Measurements from ENCODE around the gene TRIOBP.

The TRIOBP gene

GRCh38 chr22:37758694-37759093 lies 61.8 kb downstream of the TRIOBP start:
- no peaks in the 10 kb centered on the region for H3K9me3 ChIP-seq (ENCODE audit: severe bottlenecking)
- TF ChIP-seq, protein P1, sequence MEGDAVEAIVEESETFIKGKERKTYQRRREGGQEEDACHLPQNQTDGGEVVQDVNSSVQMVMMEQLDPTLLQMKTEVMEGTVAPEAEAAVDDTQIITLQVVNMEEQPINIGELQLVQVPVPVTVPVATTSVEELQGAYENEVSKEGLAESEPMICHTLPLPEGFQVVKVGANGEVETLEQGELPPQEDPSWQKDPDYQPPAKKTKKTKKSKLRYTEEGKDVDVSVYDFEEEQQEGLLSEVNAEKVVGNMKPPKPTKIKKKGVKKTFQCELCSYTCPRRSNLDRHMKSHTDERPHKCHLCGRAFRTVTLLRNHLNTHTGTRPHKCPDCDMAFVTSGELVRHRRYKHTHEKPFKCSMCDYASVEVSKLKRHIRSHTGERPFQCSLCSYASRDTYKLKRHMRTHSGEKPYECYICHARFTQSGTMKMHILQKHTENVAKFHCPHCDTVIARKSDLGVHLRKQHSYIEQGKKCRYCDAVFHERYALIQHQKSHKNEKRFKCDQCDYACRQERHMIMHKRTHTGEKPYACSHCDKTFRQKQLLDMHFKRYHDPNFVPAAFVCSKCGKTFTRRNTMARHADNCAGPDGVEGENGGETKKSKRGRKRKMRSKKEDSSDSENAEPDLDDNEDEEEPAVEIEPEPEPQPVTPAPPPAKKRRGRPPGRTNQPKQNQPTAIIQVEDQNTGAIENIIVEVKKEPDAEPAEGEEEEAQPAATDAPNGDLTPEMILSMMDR (IDR thresholded peaks at IDR 0.05; ENCODE audit: low read depth, low read length), result no peak
- H3K4me3 ChIP-seq (ENCODE audit: low read depth, low read length), result no peak overlapping the region
- peaks cover 10% of the 10 kb centered on the region for H3K36me3 ChIP-seq
- DNase-seq, result no peak
- no peaks in the 10 kb centered on the region for H3K27me3 ChIP-seq (ENCODE audit: insufficient read depth, low read depth, severe bottlenecking)
- H3K27ac ChIP-seq, result no peak overlapping the region

- H3K27me3 ChIP-seq (ENCODE audit: insufficient read depth, low read depth, severe bottlenecking), result no peaks in the 10 kb centered on the region
- DNase-seq, result no peak
- peaks cover 10% of the 10 kb centered on the region for H3K36me3 ChIP-seq
- TF ChIP-seq, protein P1 (IDR thresholded peaks at IDR 0.05; ENCODE audit: low read depth, low read length), result no peak
- H3K9me3 ChIP-seq (ENCODE audit: severe bottlenecking), result no peaks in the 10 kb centered on the region
- H3K4me3 ChIP-seq (ENCODE audit: low read depth, low read length), result no peak overlapping the region
- no peak overlapping the region for H3K27ac ChIP-seq
Observed at GRCh38 chr22:37759281-37759680, 62.4 kb downstream of the TRIOBP start.

DNA sequence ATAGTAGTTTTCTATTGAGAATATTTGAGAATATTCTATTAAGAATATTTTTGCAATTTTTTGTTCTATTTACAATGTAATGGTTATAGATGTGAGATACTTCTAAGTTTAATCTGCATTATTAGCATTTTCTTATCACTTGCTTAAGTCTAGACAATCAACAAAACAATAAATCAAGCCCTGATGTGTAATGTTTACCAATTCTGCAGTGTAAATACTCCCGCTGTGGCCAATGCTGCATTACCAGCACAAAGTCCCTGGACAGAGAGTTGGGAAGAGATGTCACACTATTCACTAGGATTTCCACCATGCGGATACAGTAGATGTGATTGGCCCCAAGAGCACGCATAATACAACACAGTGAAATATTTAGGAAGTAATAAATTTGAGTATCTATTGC lies 63.3 kb downstream of the TRIOBP start:
- TF ChIP-seq, protein P1 (IDR thresholded peaks at IDR 0.05; ENCODE audit: low read depth, low read length), result no peak
- H3K4me3 ChIP-seq (ENCODE audit: low read depth, low read length), result no peak overlapping the region
- H3K27me3 ChIP-seq (ENCODE audit: insufficient read depth, low read depth, severe bottlenecking), result no peaks in the 10 kb centered on the region
- no peak for DNase-seq
- peaks cover 10% of the 10 kb centered on the region for H3K36me3 ChIP-seq
- no peaks in the 10 kb centered on the region for H3K9me3 ChIP-seq (ENCODE audit: severe bottlenecking)
- no peak overlapping the region for H3K27ac ChIP-seq

GRCh38 chr22:37762389-37762836 lies 65.6 kb downstream of the TRIOBP start:
- peaks cover 10% of the 10 kb centered on the region for H3K36me3 ChIP-seq
- TF ChIP-seq, protein P1 (IDR thresholded peaks at IDR 0.05; ENCODE audit: low read depth, low read length), result no peak
- H3K9me3 ChIP-seq (ENCODE audit: severe bottlenecking), result no peaks in the 10 kb centered on the region
- no peak overlapping the region for H3K4me3 ChIP-seq (ENCODE audit: low read depth, low read length)
- no peak overlapping the region for H3K27ac ChIP-seq
- no peaks in the 10 kb centered on the region for H3K27me3 ChIP-seq (ENCODE audit: insufficient read depth, low read depth, severe bottlenecking)
- DNase-seq, result no peak

- DNase-seq, result no peak
- Histone ChIP-seq H3K36me3 (peaks cover 9% of the 10 kb centered on the region), H3K9me3 (ENCODE audit: severe bottlenecking) (no peaks in the 10 kb centered on the region), H3K4me3 (ENCODE audit: low read depth, low read length) (no peak overlapping the region), H3K27ac (no peak overlapping the region), H3K27me3 (ENCODE audit: insufficient read depth, low read depth, severe bottlenecking) (no peaks in the 10 kb centered on the region)
- TF ChIP-seq, protein P1 (IDR thresholded peaks at IDR 0.05; ENCODE audit: low read depth, low read length), result no peak
Observed at GRCh38 chr22:37763012-37763411, 66.2 kb downstream of the TRIOBP start.

GRCh38 chr22:37763652-37764051 lies 66.8 kb downstream of the TRIOBP start:
- peaks cover 6% of the 10 kb centered on the region; the same call in 1 of the 2 replicates for H3K36me3 ChIP-seq
- H3K27ac ChIP-seq, result no peak overlapping the region
- DNase-seq, result peak; percentile 66
- H3K27me3 ChIP-seq (ENCODE audit: insufficient read depth, low read depth, severe bottlenecking), result no peaks in the 10 kb centered on the region
- H3K4me3 ChIP-seq (ENCODE audit: low read depth, low read length), result no peak overlapping the region
- H3K9me3 ChIP-seq (ENCODE audit: severe bottlenecking), result no peaks in the 10 kb centered on the region
- TF ChIP-seq, protein P1 (IDR thresholded peaks at IDR 0.05; ENCODE audit: low read depth, low read length), result no peak

Measured in WERI-Rb-1 (cell line).